OCI-LY1 (cell line): Measurements from ENCODE around the gene SLC39A11.

Source experiments
- H2AFZ ChIP-seq: fragments of 200-600 bp; sonication (generic), shearing (Covaris generic); 2 replicates; pipeline ENCODE4 v1.6.0; 2014; ENCODE audit warnings: antibody characterized with exemption, mild to moderate bottlenecking, low read length
- H3F3A ChIP-seq: fragments of 200-600 bp; sonication (generic), shearing (Covaris generic); 2 replicates; pipeline ENCODE4 v1.6.0; 2014; ENCODE audit warnings: mild to moderate bottlenecking, antibody characterized with exemption, low read length, moderate library complexity; ENCODE audit not compliant: insufficient read depth
- H3K27ac ChIP-seq: fragments of 200-600 bp; sonication (generic); 2 replicates; pipeline ENCODE4 v1.5.1; 2014; ENCODE audit warnings: low read length, mixed run types, mild to moderate bottlenecking, low read depth; ENCODE audit not compliant: poor library complexity, severe bottlenecking
- H3K27me3 ChIP-seq: fragments of 200-600 bp; sonication (generic); 2 replicates; pipeline ENCODE4 v1.6.0; 2014; ENCODE audit warnings: antibody characterized with exemption, mild to moderate bottlenecking, low read length, moderate library complexity; ENCODE audit not compliant: insufficient read depth
- H3K36me3 ChIP-seq: fragments of 200-600 bp; sonication (generic); 2 replicates; pipeline ENCODE4 v1.6.1; 2014; ENCODE audit warnings: mild to moderate bottlenecking, antibody characterized with exemption, low read length, moderate library complexity, mixed read lengths; ENCODE audit not compliant: insufficient read depth
- H3K4me1 ChIP-seq: fragments of 200-600 bp; sonication (generic); 2 replicates; pipeline ENCODE4 v1.5.1; 2014; ENCODE audit warnings: mild to moderate bottlenecking, low read length, moderate library complexity; ENCODE audit not compliant: insufficient read depth, severe bottlenecking
- H3K4me2 ChIP-seq: fragments of 200-600 bp; sonication (generic), shearing (Covaris generic); 2 replicates; pipeline ENCODE4 v1.6.1; 2014; ENCODE audit warnings: low read length
- H3K4me3 ChIP-seq: fragments of 200-600 bp; sonication (generic); 2 replicates; pipeline ENCODE4 v1.5.1; 2014; ENCODE audit warnings: low read length, low read depth, mild to moderate bottlenecking, mixed read lengths; ENCODE audit not compliant: poor library complexity, severe bottlenecking
- H3K79me2 ChIP-seq: fragments of 200-600 bp; shearing (Covaris generic); 2 replicates; pipeline ENCODE4 v1.6.1; 2016; ENCODE audit warnings: mixed run types, low read length, mixed read lengths; ENCODE audit not compliant: insufficient read depth
- H3K9ac ChIP-seq: fragments of 200-600 bp; sonication (generic), shearing (Covaris generic); 2 replicates; pipeline ENCODE4 v1.6.1; 2014; ENCODE audit warnings: mild to moderate bottlenecking, low read length, mixed read lengths
- H3K9me2 ChIP-seq: fragments of 200-600 bp; sonication (generic), shearing (Covaris generic); 2 replicates; pipeline ENCODE4 v1.6.1; 2014; ENCODE audit warnings: low read depth, mild to moderate bottlenecking, low read length, mixed read lengths
- H3K9me3 ChIP-seq: fragments of 200-600 bp; shearing (Covaris generic); 2 replicates; pipeline ENCODE4 v1.6.1; 2014; ENCODE audit warnings: low read length, mixed read lengths
- H4K20me1 ChIP-seq: fragments of 200-600 bp; sonication (generic), shearing (Covaris generic); 2 replicates; pipeline ENCODE4 v1.6.0; 2016; ENCODE audit warnings: mild to moderate bottlenecking, low read length; ENCODE audit not compliant: insufficient read depth
- EZH2 ChIP-seq: fragments of 200-600 bp; sonication (generic), shearing (Covaris generic); IDR thresholded peaks from 2 replicates; pipeline ENCODE4 v1.8.0; 2017; ENCODE audit warnings: borderline replicate concordance, mixed run types, mild to moderate bottlenecking, antibody characterized with exemption, low read length, moderate library complexity, mixed read lengths
- TF ChIP-seq, protein P1 (sequence below): fragments of 200-600 bp; sonication (generic), shearing (Covaris generic); IDR thresholded peaks from 2 replicates; pipeline ENCODE4 v1.5.1; 2017; ENCODE audit warnings: mild to moderate bottlenecking, antibody characterized with exemption, low read length, moderate library complexity, mixed read lengths

The SLC39A11 gene

DNA sequence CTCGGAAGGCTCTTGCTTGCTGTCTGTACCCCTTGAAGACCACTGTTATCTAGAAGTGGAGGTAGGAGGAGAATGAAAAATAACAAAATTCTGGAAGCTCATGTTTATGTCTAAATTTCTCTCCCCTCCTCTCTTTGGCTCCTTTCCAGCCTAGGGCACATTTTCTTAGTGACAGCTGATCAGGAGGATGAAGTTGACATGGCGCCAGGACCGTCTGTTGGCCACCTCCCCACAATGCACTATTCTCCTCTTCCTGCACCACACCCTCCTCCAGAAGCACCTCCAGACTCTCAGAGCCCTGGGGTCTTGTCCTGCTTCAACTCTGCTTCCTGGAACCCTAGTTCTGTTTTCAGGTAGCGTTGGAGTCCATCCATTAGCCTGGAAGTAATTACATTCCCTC, 46.8 kb upstream of the SLC39A11 start:
- Histone ChIP-seq H3K4me3 (no peak overlapping the region), H3K4me1 (peaks cover 2% of the 10 kb centered on the region), H3K9ac (no peak overlapping the region), H3K4me2 (no peak overlapping the region), H3K9me3 (no peaks in the 10 kb centered on the region), H3K79me2 (no peaks in the 10 kb centered on the region), H3K36me3 (no peaks in the 10 kb centered on the region), H2AFZ (no peak overlapping the region), H3K27ac (no peak overlapping the region), H3K9me2 (no peaks in the 10 kb centered on the region), H4K20me1 (no peaks in the 10 kb centered on the region), H3F3A (no peaks in the 10 kb centered on the region), H3K27me3 (no peaks in the 10 kb centered on the region)
- TF ChIP-seq, protein P1, sequence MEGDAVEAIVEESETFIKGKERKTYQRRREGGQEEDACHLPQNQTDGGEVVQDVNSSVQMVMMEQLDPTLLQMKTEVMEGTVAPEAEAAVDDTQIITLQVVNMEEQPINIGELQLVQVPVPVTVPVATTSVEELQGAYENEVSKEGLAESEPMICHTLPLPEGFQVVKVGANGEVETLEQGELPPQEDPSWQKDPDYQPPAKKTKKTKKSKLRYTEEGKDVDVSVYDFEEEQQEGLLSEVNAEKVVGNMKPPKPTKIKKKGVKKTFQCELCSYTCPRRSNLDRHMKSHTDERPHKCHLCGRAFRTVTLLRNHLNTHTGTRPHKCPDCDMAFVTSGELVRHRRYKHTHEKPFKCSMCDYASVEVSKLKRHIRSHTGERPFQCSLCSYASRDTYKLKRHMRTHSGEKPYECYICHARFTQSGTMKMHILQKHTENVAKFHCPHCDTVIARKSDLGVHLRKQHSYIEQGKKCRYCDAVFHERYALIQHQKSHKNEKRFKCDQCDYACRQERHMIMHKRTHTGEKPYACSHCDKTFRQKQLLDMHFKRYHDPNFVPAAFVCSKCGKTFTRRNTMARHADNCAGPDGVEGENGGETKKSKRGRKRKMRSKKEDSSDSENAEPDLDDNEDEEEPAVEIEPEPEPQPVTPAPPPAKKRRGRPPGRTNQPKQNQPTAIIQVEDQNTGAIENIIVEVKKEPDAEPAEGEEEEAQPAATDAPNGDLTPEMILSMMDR, result no peak
- no peak for TF ChIP-seq EZH2

DNA sequence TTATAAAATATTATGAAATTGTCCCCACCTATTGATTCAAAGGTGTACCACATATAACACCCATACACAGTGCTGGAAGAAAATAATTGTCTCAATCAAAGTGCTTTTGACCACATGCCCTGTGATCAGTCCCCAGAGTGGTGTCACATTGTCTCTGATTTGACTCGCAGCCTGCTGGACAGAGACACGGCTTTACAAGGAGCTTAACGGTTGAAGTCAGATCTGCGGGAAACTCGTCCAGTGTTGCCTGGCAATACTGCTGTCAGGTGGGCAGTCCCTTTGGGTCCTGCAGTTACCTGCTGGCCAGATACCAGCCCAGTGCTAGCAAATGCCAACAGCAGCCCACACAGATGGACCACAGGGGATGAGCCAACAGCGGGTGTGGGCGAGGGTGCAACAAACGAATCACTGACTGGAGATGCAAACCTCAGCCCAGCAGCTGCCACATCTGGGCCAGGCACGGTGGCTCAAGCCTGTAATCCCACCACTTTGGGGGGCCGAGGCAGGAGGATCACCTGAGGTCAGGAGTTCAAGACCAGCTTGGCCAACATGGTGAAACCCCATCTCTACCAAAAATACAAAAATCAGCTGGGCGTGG, 46.2 kb upstream of the SLC39A11 start:
- Histone ChIP-seq H3K4me2 (no peak overlapping the region), H3F3A (no peaks in the 10 kb centered on the region), H3K79me2 (no peaks in the 10 kb centered on the region), H3K36me3 (no peaks in the 10 kb centered on the region), H3K4me3 (no peak overlapping the region), H3K4me1 (peaks cover 5% of the 10 kb centered on the region), H3K27me3 (no peaks in the 10 kb centered on the region), H3K9me3 (no peaks in the 10 kb centered on the region), H3K9me2 (no peaks in the 10 kb centered on the region), H4K20me1 (no peaks in the 10 kb centered on the region), H3K9ac (no peak overlapping the region), H2AFZ (no peak overlapping the region), H3K27ac (no peak overlapping the region)
- no peak for TF ChIP-seq EZH2
- TF ChIP-seq, protein P1, result no peak

- Histone ChIP-seq H3K79me2 (no peaks in the 10 kb centered on the region), H2AFZ (no peak overlapping the region)
- TF ChIP-seq EZH2, result no peak
- TF ChIP-seq, protein P1, result no peak
Measured at GRCh38 chr17:73137376-73137775, 44.9 kb upstream of the SLC39A11 start.

More at GRCh38 chr17:73137376-73137775, 44.9 kb upstream of the SLC39A11 start:
- no peak overlapping the region for H3K4me3 ChIP-seq
- H4K20me1 ChIP-seq, result no peaks in the 10 kb centered on the region
- no peaks in the 10 kb centered on the region for H3K27me3 ChIP-seq
- H3K36me3 ChIP-seq, result no peaks in the 10 kb centered on the region
- H3K9me2 ChIP-seq, result no peaks in the 10 kb centered on the region
- no peaks in the 10 kb centered on the region for H3K9me3 ChIP-seq
- H3K4me2 ChIP-seq, result no peak overlapping the region
- H3K4me1 ChIP-seq, result peaks cover 5% of the 10 kb centered on the region
- no peaks in the 10 kb centered on the region for H3F3A ChIP-seq
- H3K27ac ChIP-seq, result no peak overlapping the region
- no peak overlapping the region for H3K9ac ChIP-seq
